ENCODE measurements around the gene OFD1. TPM values are rescaled to one million over a fixed set of nuclear protein-coding genes. Genes with fewer than 3 reads are reported as not detected.

OFD1 gene
- total RNA-seq, 1 experiment from 2014 or later = 12.0 TPM

GRCh38 chrX:13750812-13751211, 16.3 kb downstream of the OFD1 start:
- DNase-seq (ENCODE audit: low spot score) = no peak

DNA sequence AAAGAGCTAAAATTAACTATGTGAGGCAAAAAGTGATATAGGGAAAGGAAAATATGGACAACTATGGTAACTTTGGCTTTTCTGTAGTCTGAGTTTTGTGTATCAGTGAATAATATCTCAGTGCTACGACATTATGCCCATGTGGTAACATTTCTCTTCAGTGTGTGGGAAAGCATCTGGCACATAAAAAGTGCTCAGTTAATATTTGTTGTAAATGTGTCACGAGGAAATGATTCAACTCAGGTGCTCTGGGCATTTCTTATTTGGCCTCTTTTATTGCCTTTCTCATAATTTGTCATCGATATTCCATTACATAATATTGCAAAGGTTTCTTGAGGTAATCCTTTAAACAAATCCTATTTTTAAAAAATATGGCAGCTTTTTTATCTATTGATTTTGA, 17.6 kb downstream of the OFD1 start:
- no peak for DNase-seq (ENCODE audit: low spot score)

GRCh38 chrX:13752646-13753045, 18.1 kb downstream of the OFD1 start:
- DNase-seq (ENCODE audit: low spot score) = no peak

GRCh38 chrX:13754765-13755164, 20.2 kb downstream of the OFD1 start:
- DNase-seq (ENCODE audit: low spot score) = no peak

DNA sequence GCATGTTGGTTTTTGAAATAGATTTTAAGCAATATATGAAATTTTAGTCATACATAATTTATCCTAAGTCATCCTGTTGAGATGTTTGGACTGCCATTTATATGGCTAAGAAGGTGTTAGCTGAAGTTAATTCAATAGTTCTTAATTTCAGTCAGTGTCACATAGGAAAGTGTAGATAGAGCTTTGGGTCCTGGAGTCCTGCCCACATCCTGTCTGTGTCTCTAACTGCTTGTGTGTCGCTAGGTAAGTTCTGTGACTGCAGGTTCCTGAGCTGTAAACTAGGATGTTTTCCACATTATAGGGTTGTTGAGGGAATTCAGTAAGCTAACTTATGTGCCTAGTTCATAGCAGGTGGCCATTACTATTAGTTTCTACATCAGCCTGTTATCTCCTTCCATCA, 20.7 kb downstream of the OFD1 start:
- no peak for DNase-seq (ENCODE audit: low spot score)

DNA sequence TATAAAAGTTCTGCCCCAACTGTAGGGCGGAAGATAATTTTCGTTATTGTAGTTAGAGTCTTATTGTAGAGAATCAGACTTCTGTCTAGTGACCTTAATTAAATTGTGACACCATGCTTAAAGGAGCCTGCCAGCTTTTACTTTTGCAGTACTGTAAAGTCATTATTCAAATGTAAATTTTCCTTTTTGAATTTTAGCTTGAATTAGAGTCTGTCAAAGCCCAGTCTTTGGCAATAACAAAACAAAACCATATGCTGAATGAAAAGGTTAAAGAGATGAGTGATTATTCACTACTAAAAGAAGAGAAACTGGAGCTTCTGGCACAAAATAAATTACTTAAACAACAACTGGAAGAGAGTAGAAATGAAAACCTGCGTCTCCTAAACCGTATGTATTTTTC, 21.8 kb downstream of the OFD1 start:
- DNase-seq (ENCODE audit: low spot score) = no peak

- no peak for DNase-seq (ENCODE audit: low spot score)
Observed at GRCh38 chrX:13759152-13759718, 24.7 kb downstream of the OFD1 start.

- no peak for DNase-seq (ENCODE audit: low spot score)
Observed at GRCh38 chrX:13760426-13760825, 25.9 kb downstream of the OFD1 start.

GRCh38 chrX:13761606-13762414, 27.3 kb downstream of the OFD1 start:
- no peak for DNase-seq (ENCODE audit: low spot score)

DNA sequence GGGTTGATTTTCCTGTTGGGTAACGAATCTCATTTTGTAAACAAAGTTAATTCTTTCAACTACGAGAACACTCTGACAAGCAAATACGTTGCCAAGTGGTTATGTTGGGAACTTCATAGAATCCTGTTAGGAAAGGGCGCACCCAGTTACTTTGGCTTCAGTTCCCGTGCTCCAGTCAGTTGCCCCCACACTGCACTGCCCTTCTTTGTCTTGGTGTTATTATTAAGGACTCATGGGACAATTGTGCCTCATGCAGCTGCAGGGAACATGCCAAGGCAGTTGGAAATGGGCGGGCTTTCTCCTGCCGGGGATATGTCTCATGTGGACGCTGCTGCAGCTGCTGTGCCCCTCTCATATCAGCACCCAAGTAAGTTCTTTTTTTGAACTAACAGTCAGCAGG, 28.9 kb downstream of the OFD1 start:
- DNase-seq (ENCODE audit: low spot score) = no peak

GRCh38 chrX:13764281-13764680, 29.7 kb downstream of the OFD1 start:
- DNase-seq (ENCODE audit: low spot score) = no peak

- no peak for DNase-seq (ENCODE audit: low spot score)
Observed at GRCh38 chrX:13764765-13765164, 30.2 kb downstream of the OFD1 start.

DNA sequence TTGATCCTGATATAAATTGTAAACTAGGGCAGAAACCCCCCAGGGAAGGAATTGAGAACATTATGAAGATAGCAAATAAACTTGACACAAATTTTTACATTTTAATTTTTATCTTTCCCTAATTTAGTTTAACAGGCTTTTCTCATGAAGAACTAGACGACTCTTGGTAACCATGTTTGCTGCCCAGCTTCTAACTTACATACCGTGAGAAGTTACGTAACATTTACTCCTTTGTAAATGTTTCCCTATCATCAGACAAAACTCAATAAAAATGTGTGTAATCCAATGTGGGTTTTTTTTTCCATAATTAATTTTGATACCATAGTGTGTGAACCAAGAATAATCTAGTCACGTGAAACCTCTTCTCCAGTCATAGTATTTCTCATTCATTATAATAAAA, 34.4 kb downstream of the OFD1 start:
- DNase-seq (ENCODE audit: low spot score) = no peak

DNA sequence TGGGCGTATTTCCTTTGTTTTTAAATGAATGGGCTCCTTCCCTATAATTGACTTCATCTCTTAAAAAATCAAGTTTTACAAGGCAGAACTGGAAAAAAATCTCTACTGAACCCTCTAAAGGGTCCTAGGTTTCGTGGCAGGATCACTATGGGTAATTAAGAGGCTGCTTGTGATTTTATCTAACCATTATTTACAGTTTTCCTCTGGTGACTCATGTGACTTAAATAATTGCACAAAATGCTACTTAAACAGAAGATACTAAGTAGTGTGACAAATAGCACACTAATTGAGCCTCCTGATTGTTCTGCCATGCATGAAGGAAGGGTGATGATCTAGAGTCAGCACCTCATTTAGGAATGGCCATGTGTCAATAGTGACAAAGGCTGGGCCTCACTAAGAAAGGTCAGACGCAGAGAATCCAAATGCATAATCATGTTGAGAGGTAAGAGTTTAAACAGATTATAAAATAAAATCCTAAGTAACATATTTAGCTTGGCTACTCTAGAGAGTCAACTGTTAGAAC, 35.5 kb downstream of the OFD1 start:
- no peak for DNase-seq (ENCODE audit: low spot score)

- DNase-seq (ENCODE audit: low spot score) = no peak
Observed at GRCh38 chrX:13774696-13775095, 40.1 kb downstream of the OFD1 start.

- DNase-seq (ENCODE audit: low spot score) = no peak
Observed at GRCh38 chrX:13775837-13776236, 41.3 kb downstream of the OFD1 start.

- DNase-seq (ENCODE audit: low spot score) = no peak
Observed at GRCh38 chrX:13776387-13776786, 41.8 kb downstream of the OFD1 start.

DNA sequence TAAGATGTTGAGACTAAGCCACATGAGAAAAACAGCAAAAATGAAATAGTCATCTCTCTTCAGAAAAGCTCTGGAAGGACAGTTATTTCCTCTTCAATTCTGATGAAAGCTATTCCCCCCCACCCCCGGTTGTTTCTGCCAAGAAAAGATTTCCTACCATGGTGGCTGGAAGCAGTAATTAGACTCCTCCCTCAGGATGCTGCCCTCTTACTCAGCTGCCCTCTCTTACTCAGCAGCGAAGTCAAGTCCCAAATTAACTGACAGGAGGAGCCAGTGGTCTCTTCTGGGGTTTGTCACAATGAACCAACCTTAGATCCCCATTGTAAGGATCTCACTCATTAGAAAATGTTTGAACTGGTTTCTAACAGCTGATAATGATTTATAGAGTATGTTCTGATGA, 44.4 kb downstream of the OFD1 start:
- no peak for DNase-seq (ENCODE audit: low spot score)

DNA sequence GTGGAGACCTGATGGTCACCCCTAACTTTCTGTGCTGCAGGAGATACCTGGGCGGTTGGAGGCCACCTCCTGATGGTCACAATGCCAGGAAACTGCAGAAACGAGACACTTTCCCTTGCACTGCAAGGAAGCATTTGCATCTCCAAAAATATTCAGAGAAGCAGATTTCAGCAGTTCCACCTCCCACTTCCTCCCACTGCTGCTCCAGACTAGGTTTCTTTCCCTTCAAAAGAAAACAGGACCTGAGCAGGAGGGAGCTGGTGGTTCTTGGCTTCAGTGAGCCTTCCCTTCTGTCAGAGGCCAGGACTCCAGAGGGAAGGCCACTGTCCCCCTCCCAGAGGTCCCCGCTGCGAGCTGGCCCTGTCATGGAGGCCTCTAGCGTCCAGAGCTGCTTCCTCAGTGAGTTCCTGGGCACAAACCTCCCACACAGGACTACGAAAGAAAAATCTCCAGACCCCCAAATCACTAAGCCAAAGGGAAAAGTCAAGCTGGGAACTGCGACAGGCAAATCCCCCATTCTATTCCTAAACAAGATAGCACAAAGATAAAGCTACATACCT, 46.4 kb downstream of the OFD1 start:
- DNase-seq (ENCODE audit: low spot score) = no peak

GRCh38 chrX:13786048-13786447, 51.5 kb downstream of the OFD1 start:
- DNase-seq (ENCODE audit: low spot score) = no peak

DNA sequence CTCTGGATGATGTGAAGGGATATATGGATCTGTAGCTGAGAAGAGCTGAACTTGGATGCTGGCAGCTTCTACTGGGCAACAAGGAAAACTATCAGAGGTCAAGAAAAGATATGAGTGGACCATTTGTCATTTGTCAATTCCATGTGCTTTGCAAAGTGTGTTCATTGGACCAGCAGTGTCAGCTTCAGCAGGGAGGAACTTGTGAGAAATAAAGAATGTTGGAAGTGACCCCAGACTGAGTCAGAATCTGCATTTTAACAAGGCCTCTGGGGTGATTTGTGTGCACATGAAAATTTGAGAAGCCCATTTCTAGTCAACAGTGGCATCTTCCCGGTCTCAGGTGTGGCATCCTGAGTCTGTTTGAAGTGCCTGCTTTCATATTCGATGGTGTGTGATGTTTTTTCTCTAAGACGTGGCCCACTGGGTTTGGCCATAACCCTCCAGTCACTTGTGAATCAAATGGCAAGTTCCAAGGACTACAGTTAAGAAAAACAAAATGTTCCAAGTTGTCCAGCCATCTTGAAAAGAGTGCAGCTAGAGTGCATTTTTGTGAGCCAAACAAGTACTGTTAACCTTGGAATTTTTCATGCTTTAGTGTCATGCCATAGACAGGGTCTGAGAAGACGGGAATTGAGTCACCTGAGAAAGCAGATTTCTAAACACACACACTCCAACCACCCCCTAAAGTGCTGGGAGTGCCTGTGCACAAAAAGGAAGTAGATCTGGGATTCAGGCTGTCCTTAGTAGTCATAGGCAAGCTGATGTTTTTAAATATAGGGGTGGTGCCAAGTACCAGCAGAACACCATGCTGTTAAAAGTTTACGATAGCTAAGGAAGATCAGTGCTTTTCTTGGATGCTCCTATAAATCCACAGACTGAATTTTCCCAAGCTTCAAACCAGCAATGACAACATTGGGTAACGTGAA, 55.9 kb downstream of the OFD1 start:
- no peak for DNase-seq (ENCODE audit: low spot score)

DNA sequence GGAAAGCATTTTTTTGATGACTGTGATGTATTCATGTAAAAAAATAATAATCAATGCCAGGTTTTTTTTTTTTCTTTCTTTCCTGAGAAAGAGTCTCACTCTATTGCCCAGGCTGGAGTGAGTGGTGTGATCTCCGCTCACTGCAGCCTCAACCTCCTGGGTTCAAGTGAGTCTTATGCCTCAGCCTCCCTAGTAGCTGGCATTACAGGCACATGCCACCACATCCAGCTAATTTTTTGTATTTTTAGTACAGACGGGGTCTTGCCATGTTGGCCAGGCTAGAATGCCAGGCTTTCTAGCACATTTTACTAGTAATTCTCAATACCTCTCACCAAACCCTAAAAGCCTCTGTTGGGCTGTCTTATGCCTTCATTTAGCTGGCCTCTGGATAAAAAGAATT, 56.6 kb downstream of the OFD1 start:
- no peak for DNase-seq (ENCODE audit: low spot score)
